ENCODE data around the gene CCDC47.
A peak's percentile ranks its signal among the peaks of the same experiment; 100 is the strongest.
"Not testable (repeated sequence)": the region's sequence is repeated elsewhere in the genome, so short reads cannot be mapped to it uniquely, and the experiment has no call there.

The CCDC47 gene

DNA sequence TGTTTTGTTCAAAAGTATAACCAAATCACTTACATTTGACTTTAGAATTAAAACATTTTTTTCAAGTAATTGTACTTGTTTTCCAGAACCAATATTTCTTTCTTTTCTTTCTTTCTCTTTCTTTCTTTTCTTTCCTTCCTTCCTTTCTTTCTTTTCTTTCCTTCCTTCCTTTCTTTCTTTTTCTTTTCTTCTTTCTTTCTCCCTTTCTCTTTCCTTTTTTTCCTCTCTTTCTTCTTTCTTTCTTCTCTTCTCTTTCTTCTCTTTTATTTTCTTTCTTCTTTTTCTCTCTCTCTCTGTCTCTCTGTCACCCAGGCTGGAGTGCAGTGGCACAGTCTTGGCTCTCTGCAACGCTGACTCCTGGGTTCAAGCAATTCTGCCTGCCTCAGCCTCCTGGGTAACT lies 27.4 kb upstream of the CCDC47 start:
- H4K91ac ChIP-seq (ENCODE audit: low read depth, low read length): no peak overlapping the region
- peaks cover 29 to 46% of the 10 kb centered on the region in 2 experiments for H3K36me3 ChIP-seq (ENCODE audit: control insufficient read depth in 1 of 2, insufficient read depth in 2 of 2, low read length in 2 of 2)
- H4K12ac ChIP-seq (ENCODE audit: low read depth, low read length): no peak overlapping the region
- H3K79me2 ChIP-seq (ENCODE audit: control insufficient read depth, insufficient read depth, low read length, poor library complexity): no peaks in the 10 kb centered on the region
- no peaks in the 10 kb centered on the region for H3K4me1 ChIP-seq (ENCODE audit: control insufficient read depth in 1 of 2, insufficient read depth in 2 of 2, low read length in 2 of 2)
- no peak overlapping the region for H2AFZ ChIP-seq (ENCODE audit: insufficient read depth, low read length, poor library complexity)
- no peaks in the 10 kb centered on the region for H3K27me3 ChIP-seq (ENCODE audit: insufficient read depth, low read length)
- H2BK120ac ChIP-seq (ENCODE audit: insufficient read depth, low read length, poor library complexity): no peak overlapping the region
- H4K8ac ChIP-seq (ENCODE audit: low read depth, low read length): no peak overlapping the region
- no peak overlapping the region for H2BK5ac ChIP-seq (ENCODE audit: low read depth, low read length, poor library complexity)
- no peak for DNase-seq
- no CpG with 5 or more reads among the region's 1 CpG for WGBS (ENCODE audit: extremely low coverage, insufficient coverage, insufficient read length)
- H2AK5ac ChIP-seq (ENCODE audit: low read length): no peak overlapping the region
- H3K4me2 ChIP-seq (ENCODE audit: low read length): no peak overlapping the region
- no peak overlapping the region for H3K18ac ChIP-seq (ENCODE audit: low read length)
- H3K9me3 ChIP-seq (ENCODE audit: insufficient read depth, low read depth, low read length): no peaks in the 10 kb centered on the region
- H3K9ac ChIP-seq (ENCODE audit: low read length): no peak overlapping the region
- H3K14ac ChIP-seq (ENCODE audit: low read length): no peak overlapping the region
- no peak overlapping the region for H3K4ac ChIP-seq (ENCODE audit: low read depth, low read length)
- no peak overlapping the region for H3K23ac ChIP-seq (ENCODE audit: low read length)
- no peak overlapping the region for H3K27ac ChIP-seq (ENCODE audit: low read depth, low read length)
- H3K79me1 ChIP-seq (ENCODE audit: low read length): no peaks in the 10 kb centered on the region
- H2BK12ac ChIP-seq (ENCODE audit: low read length): no peak overlapping the region
- H3K4me3 ChIP-seq (ENCODE audit: low read depth, low read length): no peak overlapping the region

DNA sequence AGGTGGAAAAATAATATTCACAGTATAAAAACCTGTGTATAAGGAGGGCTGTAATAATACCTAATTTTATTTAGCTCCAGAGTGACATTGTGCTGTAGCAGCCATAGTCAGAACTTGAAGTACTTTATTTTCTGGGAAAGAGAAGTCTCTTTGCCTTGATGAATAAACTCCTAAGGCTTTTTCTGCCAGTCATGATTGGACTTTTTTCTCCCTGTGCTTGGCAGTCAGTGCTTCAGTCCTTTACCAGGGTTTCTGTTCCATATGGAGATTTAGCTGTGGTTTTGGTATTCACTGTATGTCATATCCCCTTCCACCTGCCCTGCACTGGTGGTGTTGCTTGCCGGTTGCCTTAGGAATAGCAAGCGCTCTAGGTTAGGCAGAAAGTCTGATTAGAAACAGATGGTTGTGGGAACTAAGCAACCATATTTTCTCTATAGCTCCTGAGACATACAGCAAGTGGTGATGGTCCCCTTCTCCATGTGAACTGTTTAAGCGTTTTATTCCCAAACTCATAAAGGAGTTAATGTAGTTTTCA lies 25.2 kb upstream of the CCDC47 start:
- Histone ChIP-seq H3K79me2 (ENCODE audit: control insufficient read depth, insufficient read depth, low read length, poor library complexity) (no peaks in the 10 kb centered on the region), H3K79me1 (ENCODE audit: low read length) (no peaks in the 10 kb centered on the region), H3K9me3 (ENCODE audit: insufficient read depth, low read depth, low read length) (no peaks in the 10 kb centered on the region), H3K18ac (ENCODE audit: low read length) (no peak overlapping the region), H3K9ac (ENCODE audit: low read length) (no peak overlapping the region), H2AFZ (ENCODE audit: insufficient read depth, low read length, poor library complexity) (no peak overlapping the region), H2BK5ac (ENCODE audit: low read depth, low read length, poor library complexity) (no peak overlapping the region), H4K8ac (ENCODE audit: low read depth, low read length) (no peak overlapping the region), H3K14ac (ENCODE audit: low read length) (no peak overlapping the region), H3K27ac (ENCODE audit: low read depth, low read length) (no peak overlapping the region), H2AK5ac (ENCODE audit: low read length) (no peak overlapping the region), H3K27me3 (ENCODE audit: insufficient read depth, low read length) (no peaks in the 10 kb centered on the region), H4K91ac (ENCODE audit: low read depth, low read length) (no peak overlapping the region), H3K4ac (ENCODE audit: low read depth, low read length) (no peak overlapping the region), H2BK120ac (ENCODE audit: insufficient read depth, low read length, poor library complexity) (no peak overlapping the region), H3K4me2 (ENCODE audit: low read length) (no peak overlapping the region), H4K12ac (ENCODE audit: low read depth, low read length) (no peak overlapping the region), H2BK12ac (ENCODE audit: low read length) (no peak overlapping the region), H3K23ac (ENCODE audit: low read length) (no peak overlapping the region), H3K4me3 (ENCODE audit: low read depth, low read length) (no peak overlapping the region), H3K36me3 (ENCODE audit: control insufficient read depth in 1 of 2, insufficient read depth in 2 of 2, low read length in 2 of 2) (peaks cover 34 to 53% of the 10 kb centered on the region in 2 experiments), H3K4me1 (ENCODE audit: control insufficient read depth in 1 of 2, insufficient read depth in 2 of 2, low read length in 2 of 2) (no peaks in the 10 kb centered on the region)
- WGBS (ENCODE audit: extremely low coverage, insufficient coverage, insufficient read length): no CpG with 5 or more reads among the region's 3 CpGs
- DNase-seq: no peak

DNA sequence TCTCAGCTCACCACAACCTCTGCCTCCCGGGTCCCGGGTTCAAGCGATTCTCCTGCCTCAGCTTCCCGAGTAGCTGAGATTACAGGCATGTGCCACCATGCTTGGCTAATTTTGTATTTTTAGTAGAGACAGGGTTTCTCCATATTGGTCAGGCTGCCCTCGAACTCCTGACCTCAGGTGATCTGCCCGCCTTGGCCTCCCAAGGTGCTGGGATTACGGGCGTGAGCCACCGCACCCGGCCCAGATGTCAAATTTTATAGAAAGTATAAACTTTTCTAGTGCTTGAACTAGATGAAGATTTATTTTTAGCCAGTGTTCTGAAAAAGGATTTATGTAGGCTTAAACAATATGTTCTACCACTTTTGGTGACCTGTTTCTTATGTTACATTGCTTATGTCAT lies 23.0 kb upstream of the CCDC47 start:
- not testable (repeated sequence) for H3K4me1 ChIP-seq (ENCODE audit: control insufficient read depth in 1 of 2, insufficient read depth in 2 of 2, low read length in 2 of 2); H3K4me2 ChIP-seq (ENCODE audit: low read length); H3K23ac ChIP-seq (ENCODE audit: low read length); H3K14ac ChIP-seq (ENCODE audit: low read length); H3K9ac ChIP-seq (ENCODE audit: low read length); H2BK12ac ChIP-seq (ENCODE audit: low read length); H2BK5ac ChIP-seq (ENCODE audit: low read depth, low read length, poor library complexity); H3K27me3 ChIP-seq (ENCODE audit: insufficient read depth, low read length); H4K8ac ChIP-seq (ENCODE audit: low read depth, low read length); H4K91ac ChIP-seq (ENCODE audit: low read depth, low read length); H3K27ac ChIP-seq (ENCODE audit: low read depth, low read length); DNase-seq; H3K4ac ChIP-seq (ENCODE audit: low read depth, low read length); H2BK120ac ChIP-seq (ENCODE audit: insufficient read depth, low read length, poor library complexity); H3K18ac ChIP-seq (ENCODE audit: low read length); H3K9me3 ChIP-seq (ENCODE audit: insufficient read depth, low read depth, low read length); H3K4me3 ChIP-seq (ENCODE audit: low read depth, low read length); H2AFZ ChIP-seq (ENCODE audit: insufficient read depth, low read length, poor library complexity); H2AK5ac ChIP-seq (ENCODE audit: low read length); H3K79me1 ChIP-seq (ENCODE audit: low read length); H4K12ac ChIP-seq (ENCODE audit: low read depth, low read length); H3K79me2 ChIP-seq (ENCODE audit: control insufficient read depth, insufficient read depth, low read length, poor library complexity)
- WGBS (ENCODE audit: extremely low coverage, insufficient coverage, insufficient read length): no CpG with 5 or more reads among the region's 10 CpGs
- peaks cover 32 to 51% of the 10 kb centered on the region in 2 experiments for H3K36me3 ChIP-seq (ENCODE audit: control insufficient read depth in 1 of 2, insufficient read depth in 2 of 2, low read length in 2 of 2)

- H3K27me3 ChIP-seq (ENCODE audit: insufficient read depth, low read length): no peaks in the 10 kb centered on the region
- no peak overlapping the region for H2BK12ac ChIP-seq (ENCODE audit: low read length)
- no peak overlapping the region for H2AK5ac ChIP-seq (ENCODE audit: low read length)
- H3K14ac ChIP-seq (ENCODE audit: low read length): no peak overlapping the region
- peak in 1 of 2 donors; percentile 21 for DNase-seq
- H3K4ac ChIP-seq (ENCODE audit: low read depth, low read length): no peak overlapping the region
- no peak overlapping the region for H3K9ac ChIP-seq (ENCODE audit: low read length)
- H3K9me3 ChIP-seq (ENCODE audit: insufficient read depth, low read depth, low read length): no peaks in the 10 kb centered on the region
- H3K4me3 ChIP-seq (ENCODE audit: low read depth, low read length): no peak overlapping the region
- no peak overlapping the region for H2BK5ac ChIP-seq (ENCODE audit: low read depth, low read length, poor library complexity)
- H3K18ac ChIP-seq (ENCODE audit: low read length): no peak overlapping the region
- H4K12ac ChIP-seq (ENCODE audit: low read depth, low read length): no peak overlapping the region
- H2AFZ ChIP-seq (ENCODE audit: insufficient read depth, low read length, poor library complexity): no peak overlapping the region
- peaks cover 54 to 59% of the 10 kb centered on the region in 2 experiments for H3K36me3 ChIP-seq (ENCODE audit: control insufficient read depth in 1 of 2, insufficient read depth in 2 of 2, low read length in 2 of 2)
- no peaks in the 10 kb centered on the region for H3K79me2 ChIP-seq (ENCODE audit: control insufficient read depth, insufficient read depth, low read length, poor library complexity)
- no peak overlapping the region for H3K27ac ChIP-seq (ENCODE audit: low read depth, low read length)
- no peak overlapping the region for H4K8ac ChIP-seq (ENCODE audit: low read depth, low read length)
- no peaks in the 10 kb centered on the region for H3K4me1 ChIP-seq (ENCODE audit: control insufficient read depth in 1 of 2, insufficient read depth in 2 of 2, low read length in 2 of 2)
- H3K23ac ChIP-seq (ENCODE audit: low read length): no peak overlapping the region
- no peaks in the 10 kb centered on the region for H3K79me1 ChIP-seq (ENCODE audit: low read length)
- H2BK120ac ChIP-seq (ENCODE audit: insufficient read depth, low read length, poor library complexity): no peak overlapping the region
- WGBS (ENCODE audit: extremely low coverage, insufficient coverage, insufficient read length): no CpG with 5 or more reads among the region's 3 CpGs
- H3K4me2 ChIP-seq (ENCODE audit: low read length): no peak overlapping the region
- no peak overlapping the region for H4K91ac ChIP-seq (ENCODE audit: low read depth, low read length)
Measured at GRCh38 chr17:63792055-63792729, 18.8 kb upstream of the CCDC47 start.

All from trophoblast cell (in vitro differentiated cells and primary cell).